ENCODE data around the gene IPPK. TPM values are rescaled to one million over a fixed set of nuclear protein-coding genes. Genes with fewer than 3 reads are reported as not detected.

The IPPK gene
- total RNA-seq, 4 donors from 2014 or later = 10.0 to 26.2 (median 12.5) TPM

DNA sequence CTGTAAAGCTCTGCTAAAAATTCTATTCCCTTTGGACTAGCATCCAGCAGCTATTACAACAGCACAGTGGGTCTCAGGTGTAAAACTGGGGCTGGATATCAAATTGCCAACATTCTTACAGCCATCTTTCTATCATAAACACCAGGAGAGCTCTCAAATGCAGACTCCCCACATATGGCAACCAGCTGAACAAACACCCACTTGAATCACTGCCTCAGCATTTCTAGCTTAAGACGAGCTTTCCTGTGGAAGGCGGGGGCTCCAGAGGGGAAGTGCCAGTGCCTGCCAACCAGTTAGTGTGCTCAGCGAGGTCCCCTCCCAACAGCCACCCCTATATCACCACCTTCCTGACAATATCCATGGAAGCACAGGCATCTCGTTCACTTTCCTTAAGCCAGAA is 62.2 kb downstream of the IPPK start:
- TF ChIP-seq, protein P1, sequence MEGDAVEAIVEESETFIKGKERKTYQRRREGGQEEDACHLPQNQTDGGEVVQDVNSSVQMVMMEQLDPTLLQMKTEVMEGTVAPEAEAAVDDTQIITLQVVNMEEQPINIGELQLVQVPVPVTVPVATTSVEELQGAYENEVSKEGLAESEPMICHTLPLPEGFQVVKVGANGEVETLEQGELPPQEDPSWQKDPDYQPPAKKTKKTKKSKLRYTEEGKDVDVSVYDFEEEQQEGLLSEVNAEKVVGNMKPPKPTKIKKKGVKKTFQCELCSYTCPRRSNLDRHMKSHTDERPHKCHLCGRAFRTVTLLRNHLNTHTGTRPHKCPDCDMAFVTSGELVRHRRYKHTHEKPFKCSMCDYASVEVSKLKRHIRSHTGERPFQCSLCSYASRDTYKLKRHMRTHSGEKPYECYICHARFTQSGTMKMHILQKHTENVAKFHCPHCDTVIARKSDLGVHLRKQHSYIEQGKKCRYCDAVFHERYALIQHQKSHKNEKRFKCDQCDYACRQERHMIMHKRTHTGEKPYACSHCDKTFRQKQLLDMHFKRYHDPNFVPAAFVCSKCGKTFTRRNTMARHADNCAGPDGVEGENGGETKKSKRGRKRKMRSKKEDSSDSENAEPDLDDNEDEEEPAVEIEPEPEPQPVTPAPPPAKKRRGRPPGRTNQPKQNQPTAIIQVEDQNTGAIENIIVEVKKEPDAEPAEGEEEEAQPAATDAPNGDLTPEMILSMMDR (IDR thresholded peaks at IDR 0.05) = no peak
- DNase-seq (ENCODE audit: low spot score) = no peak
- no peak for ATAC-seq (ENCODE audit: low FRiP score)

DNA sequence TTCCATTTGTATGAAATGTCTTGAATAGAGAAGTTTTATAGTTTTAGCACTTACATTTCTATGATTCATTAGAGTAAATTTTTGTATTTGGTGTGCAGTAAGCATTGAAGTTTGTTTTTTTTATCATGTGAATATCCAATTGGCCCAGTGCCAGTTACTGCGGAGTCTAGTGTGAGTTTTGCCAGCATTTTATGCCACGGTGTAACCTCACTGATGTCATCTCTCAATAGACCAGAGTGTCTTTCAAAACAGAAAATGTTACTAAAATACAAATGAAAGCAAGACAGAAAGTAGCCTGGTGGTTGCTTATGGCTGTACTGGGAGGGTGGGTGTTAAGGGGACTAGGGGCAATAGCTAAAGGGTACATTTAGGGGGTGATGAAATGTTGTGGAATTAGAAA is 62.8 kb downstream of the IPPK start:
- ATAC-seq (ENCODE audit: low FRiP score) = peak; percentile 34

DNA sequence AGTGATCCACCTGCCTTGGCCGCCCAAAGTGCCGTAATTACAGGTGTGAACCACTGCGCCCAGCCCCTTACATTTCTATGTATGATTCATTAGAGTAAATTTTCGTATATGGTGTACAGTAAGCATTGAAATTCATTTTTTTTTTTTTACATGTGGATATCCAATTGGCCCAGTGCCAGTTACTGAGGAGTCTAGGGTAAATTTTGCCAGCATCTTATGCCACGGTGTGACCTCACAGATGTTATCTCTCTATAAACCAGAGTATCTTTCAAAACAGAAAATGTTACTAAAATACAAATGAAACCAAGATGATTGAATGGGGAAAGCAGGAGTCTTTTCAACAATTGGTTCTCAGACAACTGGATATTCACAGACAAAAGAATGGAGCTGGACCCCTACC is 64.7 kb downstream of the IPPK start:
- TF ChIP-seq, protein P1 (IDR thresholded peaks at IDR 0.05) = no peak
- ATAC-seq (ENCODE audit: low FRiP score) = no peak

More for the DNA sequence above, 62.8 kb downstream of the IPPK start:
- TF ChIP-seq, protein P1 (IDR thresholded peaks at IDR 0.05) = no peak
- DNase-seq (ENCODE audit: low spot score) = no peak

DNA sequence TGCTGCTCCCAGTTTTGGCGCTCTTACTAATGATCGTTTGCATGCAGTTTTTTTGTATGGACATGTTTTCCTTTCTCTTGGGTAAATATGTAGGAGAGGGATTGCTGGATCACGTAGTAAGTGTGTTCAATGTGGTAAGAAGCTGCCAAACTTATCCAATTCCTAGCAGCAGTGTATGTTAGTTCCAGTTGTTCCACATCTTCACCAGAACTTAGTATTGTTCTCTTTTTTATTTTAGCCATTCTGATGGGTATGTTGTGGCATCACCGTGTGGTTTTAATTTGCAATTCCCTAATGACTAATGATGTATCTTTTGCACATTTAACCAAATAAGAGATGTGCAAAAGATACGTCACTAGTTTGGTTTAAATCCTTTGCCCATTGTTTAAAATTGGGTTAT is 65.9 kb downstream of the IPPK start:
- TF ChIP-seq, protein P1 (IDR thresholded peaks at IDR 0.05) = no peak
- ATAC-seq (ENCODE audit: low FRiP score) (no peak), DNase-seq (ENCODE audit: low spot score) (no peak)

More for the DNA sequence above, 64.7 kb downstream of the IPPK start:
- DNase-seq (ENCODE audit: low spot score) = no peak

DNA sequence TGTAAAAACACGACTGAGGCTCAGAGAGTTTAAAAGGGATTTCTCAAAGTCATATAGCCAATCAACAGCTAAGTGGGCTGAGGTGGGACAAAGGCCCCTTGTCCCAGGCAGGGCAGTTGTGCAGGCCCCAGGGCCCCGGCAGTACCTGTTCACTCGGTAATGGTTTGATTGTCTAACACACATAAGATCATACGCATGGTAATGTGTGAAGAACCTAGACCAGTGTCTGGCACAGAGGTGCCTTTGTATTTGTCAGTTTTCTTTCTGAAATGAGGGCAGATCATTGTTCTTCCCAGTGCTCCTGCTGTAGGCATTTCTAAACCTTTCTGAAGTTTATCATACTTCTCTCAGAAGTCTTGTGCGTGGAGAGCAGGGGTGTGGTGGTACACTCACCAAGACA is 66.8 kb downstream of the IPPK start:
- TF ChIP-seq, protein P1 (IDR thresholded peaks at IDR 0.05) = no peak
- DNase-seq (ENCODE audit: low spot score) = no peak
- no peak for ATAC-seq (ENCODE audit: low FRiP score)

DNA sequence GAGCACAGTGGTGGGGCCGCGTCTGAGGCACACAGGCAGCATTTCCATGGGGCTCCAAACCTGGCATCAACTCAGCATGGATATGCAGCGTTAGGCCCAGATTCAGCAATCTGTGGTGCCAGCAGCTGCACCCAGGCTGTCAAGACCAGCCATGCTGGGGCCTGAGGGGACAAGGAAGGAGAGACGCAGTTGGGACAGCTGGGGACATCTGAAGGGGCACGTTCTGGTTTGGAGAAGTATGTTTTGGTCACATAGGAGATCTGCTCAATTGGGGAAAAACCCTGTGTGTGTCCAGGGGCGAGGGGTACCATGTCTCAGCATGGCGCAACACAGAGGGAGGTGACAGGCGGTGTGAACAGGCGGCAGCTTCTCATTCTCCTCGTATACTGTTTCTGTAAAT is 67.5 kb downstream of the IPPK start:
- ATAC-seq (ENCODE audit: low FRiP score) = no peak
- TF ChIP-seq, protein P1 (IDR thresholded peaks at IDR 0.05) = no peak
- DNase-seq (ENCODE audit: low spot score) = no peak

DNA sequence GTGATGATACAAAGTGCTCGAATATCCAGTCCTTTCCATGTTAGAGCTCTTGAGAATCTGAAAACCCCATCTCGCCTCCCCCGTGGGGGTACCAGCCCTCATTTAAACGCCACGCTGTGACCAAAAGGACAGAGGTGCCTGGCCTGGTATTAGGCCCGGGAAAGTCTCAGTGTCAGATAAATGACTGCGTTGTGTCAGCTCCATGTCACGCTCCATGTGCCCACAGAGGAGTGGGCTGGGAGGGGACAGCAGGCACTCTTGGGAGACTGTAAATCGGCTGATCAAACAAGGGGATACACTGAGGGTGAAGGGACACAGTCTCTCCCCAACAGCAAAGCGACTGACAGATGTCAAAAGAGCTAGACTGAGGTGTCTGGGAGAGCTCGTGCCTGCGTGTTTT is 68.5 kb downstream of the IPPK start:
- DNase-seq (ENCODE audit: low spot score) (no peak), ATAC-seq (ENCODE audit: low FRiP score) (no peak)
- TF ChIP-seq, protein P1 (IDR thresholded peaks at IDR 0.05) = no peak
